ENCODE data around the gene TRIM10. TPM values are rescaled to one million over a fixed set of nuclear protein-coding genes. Genes with fewer than 3 reads are reported as not detected.

The TRIM10 gene
- 0.09 TPM in 1 of 2 replicates, not detected in the other for total RNA-seq

GRCh38 chr6:30160785-30161531, at the start of gene TRIM10:
Gene TRIM10, minus strand, starts transcription at chr6:30161211. Its CDS starts 353 bp downstream, at chr6:30160858.
- intact Hi-C loops (cut with micrococcal nuclease) = no loop called here
- DNase-seq (ENCODE audit: low spot score) = no peak
- H3K27me3 Mint-ChIP-seq (ENCODE audit: low read depth) = no peaks in the 10 kb centered on the region
- no peak within 1 kb of the TSS for H3K4me3 Mint-ChIP-seq (ENCODE audit: low read depth)
- H3K9me3 Mint-ChIP-seq = no peaks in the 10 kb centered on the region
- H3K4me1 Mint-ChIP-seq (ENCODE audit: low read depth) = peaks cover 17% of the 10 kb centered on the region
- no peak within 1 kb of the TSS for H3K27ac Mint-ChIP-seq
- no peaks in the 10 kb centered on the region for H3K36me3 Mint-ChIP-seq (ENCODE audit: low read depth)

GRCh38 chr6:30207619-30208295, 46.7 kb upstream of the TRIM10 start:
- H3K27me3 Mint-ChIP-seq (ENCODE audit: low read depth) = no peaks in the 10 kb centered on the region
- no peak overlapping the region for H3K4me3 Mint-ChIP-seq (ENCODE audit: low read depth)
- no peaks in the 10 kb centered on the region for H3K9me3 Mint-ChIP-seq
- no peak for DNase-seq (ENCODE audit: low spot score)
- no peak overlapping the region for H3K27ac Mint-ChIP-seq
- peaks cover 49% of the 10 kb centered on the region for H3K4me1 Mint-ChIP-seq (ENCODE audit: low read depth)
- H3K36me3 Mint-ChIP-seq (ENCODE audit: low read depth) = peaks cover 53% of the 10 kb centered on the region
- intact Hi-C loops (cut with micrococcal nuclease) = no loop called here

DNA sequence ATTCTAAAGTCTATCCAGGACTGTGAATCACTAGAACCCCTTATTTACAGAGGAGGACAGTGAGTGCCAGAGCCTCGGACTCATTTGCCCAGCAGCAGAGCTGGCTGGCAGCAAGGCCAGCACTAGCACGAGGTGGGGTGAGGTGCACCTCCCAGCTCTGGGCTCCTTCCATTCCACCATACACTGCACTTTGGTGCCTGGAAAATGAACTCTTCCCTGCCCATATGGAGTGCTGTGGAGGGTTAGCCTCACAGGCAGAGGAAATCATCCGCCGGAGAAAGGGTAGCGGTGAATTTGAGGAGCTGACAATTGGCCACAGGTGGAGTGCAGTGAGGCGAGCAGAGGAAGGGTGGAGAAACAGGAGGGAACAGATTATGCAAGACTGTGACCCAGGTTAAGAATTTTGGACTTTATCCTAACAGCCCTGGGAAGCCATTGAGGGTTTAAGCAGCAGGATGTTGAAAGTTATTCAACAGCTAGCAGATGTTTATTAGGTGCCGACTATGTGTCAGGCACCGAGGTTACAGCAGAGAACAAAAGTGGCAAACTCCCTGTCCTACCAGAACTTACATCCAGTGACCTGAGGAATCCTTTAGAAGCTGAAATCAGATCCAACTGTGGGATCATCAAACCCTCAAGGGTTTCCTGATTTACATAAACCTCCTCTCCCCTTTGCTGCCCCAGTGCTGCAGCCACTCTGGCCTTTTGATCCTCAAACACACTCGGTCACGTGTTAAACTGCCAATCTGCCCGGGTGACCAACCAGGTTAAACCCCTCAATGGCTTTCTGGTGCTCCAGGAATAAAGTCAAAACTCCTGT, 46.0 kb upstream of the TRIM10 start:
- H3K27ac Mint-ChIP-seq = no peak overlapping the region
- no peaks in the 10 kb centered on the region for H3K27me3 Mint-ChIP-seq (ENCODE audit: low read depth)
- H3K4me1 Mint-ChIP-seq (ENCODE audit: low read depth) = peaks cover 49% of the 10 kb centered on the region

DNA sequence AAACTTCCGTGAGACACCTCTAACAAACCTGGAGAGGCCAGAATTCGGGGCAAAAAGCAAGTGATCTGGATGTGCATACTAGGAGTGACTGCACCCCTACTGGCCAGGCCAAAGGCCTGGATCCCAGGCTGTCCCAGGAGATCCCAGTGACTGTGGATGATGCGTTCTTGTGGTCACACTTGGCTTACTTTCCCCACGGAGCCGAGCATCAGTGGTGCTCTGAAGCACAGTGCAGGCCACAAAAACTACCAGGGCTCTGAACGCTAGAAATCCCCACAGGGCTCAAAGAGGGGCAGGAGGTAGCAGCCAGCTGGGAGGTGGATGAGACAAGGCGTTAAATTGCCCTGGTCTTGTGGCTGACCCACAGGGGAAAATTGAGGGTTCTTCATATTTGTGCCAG, 45.1 kb upstream of the TRIM10 start:
- H3K4me3 Mint-ChIP-seq (ENCODE audit: low read depth) = no peak overlapping the region
- H3K27ac Mint-ChIP-seq = no peak overlapping the region
- intact Hi-C loops (cut with micrococcal nuclease) = no loop called here
- no peaks in the 10 kb centered on the region for H3K9me3 Mint-ChIP-seq
- peaks cover 43% of the 10 kb centered on the region for H3K4me1 Mint-ChIP-seq (ENCODE audit: low read depth)
- peaks cover 52% of the 10 kb centered on the region for H3K36me3 Mint-ChIP-seq (ENCODE audit: low read depth)
- H3K27me3 Mint-ChIP-seq (ENCODE audit: low read depth) = no peaks in the 10 kb centered on the region
- DNase-seq (ENCODE audit: low spot score) = no peak

More for the DNA sequence above, 46.0 kb upstream of the TRIM10 start:
- DNase-seq (ENCODE audit: low spot score) = no peak
- intact Hi-C loops (cut with micrococcal nuclease) = no loop called here
- Mint-ChIP-seq H3K4me3 (ENCODE audit: low read depth) (no peak overlapping the region), H3K9me3 (no peaks in the 10 kb centered on the region), H3K36me3 (ENCODE audit: low read depth) (peaks cover 55% of the 10 kb centered on the region)

GRCh38 chr6:30204116-30204515, 43.1 kb upstream of the TRIM10 start:
- peaks cover 35% of the 10 kb centered on the region for H3K4me1 Mint-ChIP-seq (ENCODE audit: low read depth)
- peaks cover 54% of the 10 kb centered on the region for H3K36me3 Mint-ChIP-seq (ENCODE audit: low read depth)

GRCh38 chr6:30202366-30202765, 41.4 kb upstream of the TRIM10 start:
- intact Hi-C loops (cut with micrococcal nuclease) = no loop called here
- Mint-ChIP-seq H3K36me3 (ENCODE audit: low read depth) (peaks cover 54% of the 10 kb centered on the region), H3K9me3 (no peaks in the 10 kb centered on the region), H3K27me3 (ENCODE audit: low read depth) (no peaks in the 10 kb centered on the region), H3K27ac (no peak overlapping the region), H3K4me3 (ENCODE audit: low read depth) (no peak overlapping the region), H3K4me1 (ENCODE audit: low read depth) (peaks cover 20% of the 10 kb centered on the region)
- DNase-seq (ENCODE audit: low spot score) = no peak

More at GRCh38 chr6:30204116-30204515, 43.1 kb upstream of the TRIM10 start:
- no peak overlapping the region for H3K4me3 Mint-ChIP-seq (ENCODE audit: low read depth)
- no peak overlapping the region for H3K27ac Mint-ChIP-seq
- intact Hi-C loops (cut with micrococcal nuclease) = no loop called here
- no peak for DNase-seq (ENCODE audit: low spot score)
- H3K27me3 Mint-ChIP-seq (ENCODE audit: low read depth) = no peaks in the 10 kb centered on the region
- no peaks in the 10 kb centered on the region for H3K9me3 Mint-ChIP-seq

GRCh38 chr6:30200551-30201281, 39.7 kb upstream of the TRIM10 start:
- peaks cover 61% of the 10 kb centered on the region for H3K36me3 Mint-ChIP-seq (ENCODE audit: low read depth)
- intact Hi-C loops (cut with micrococcal nuclease) = no loop called here
- H3K4me1 Mint-ChIP-seq (ENCODE audit: low read depth) = peaks cover 17% of the 10 kb centered on the region
- no peaks in the 10 kb centered on the region for H3K27me3 Mint-ChIP-seq (ENCODE audit: low read depth)
- peak overlapping the region; percentile 46 for H3K27ac Mint-ChIP-seq
- no peak for DNase-seq (ENCODE audit: low spot score)
- H3K9me3 Mint-ChIP-seq = no peaks in the 10 kb centered on the region
- H3K4me3 Mint-ChIP-seq (ENCODE audit: low read depth) = no peak overlapping the region

DNA sequence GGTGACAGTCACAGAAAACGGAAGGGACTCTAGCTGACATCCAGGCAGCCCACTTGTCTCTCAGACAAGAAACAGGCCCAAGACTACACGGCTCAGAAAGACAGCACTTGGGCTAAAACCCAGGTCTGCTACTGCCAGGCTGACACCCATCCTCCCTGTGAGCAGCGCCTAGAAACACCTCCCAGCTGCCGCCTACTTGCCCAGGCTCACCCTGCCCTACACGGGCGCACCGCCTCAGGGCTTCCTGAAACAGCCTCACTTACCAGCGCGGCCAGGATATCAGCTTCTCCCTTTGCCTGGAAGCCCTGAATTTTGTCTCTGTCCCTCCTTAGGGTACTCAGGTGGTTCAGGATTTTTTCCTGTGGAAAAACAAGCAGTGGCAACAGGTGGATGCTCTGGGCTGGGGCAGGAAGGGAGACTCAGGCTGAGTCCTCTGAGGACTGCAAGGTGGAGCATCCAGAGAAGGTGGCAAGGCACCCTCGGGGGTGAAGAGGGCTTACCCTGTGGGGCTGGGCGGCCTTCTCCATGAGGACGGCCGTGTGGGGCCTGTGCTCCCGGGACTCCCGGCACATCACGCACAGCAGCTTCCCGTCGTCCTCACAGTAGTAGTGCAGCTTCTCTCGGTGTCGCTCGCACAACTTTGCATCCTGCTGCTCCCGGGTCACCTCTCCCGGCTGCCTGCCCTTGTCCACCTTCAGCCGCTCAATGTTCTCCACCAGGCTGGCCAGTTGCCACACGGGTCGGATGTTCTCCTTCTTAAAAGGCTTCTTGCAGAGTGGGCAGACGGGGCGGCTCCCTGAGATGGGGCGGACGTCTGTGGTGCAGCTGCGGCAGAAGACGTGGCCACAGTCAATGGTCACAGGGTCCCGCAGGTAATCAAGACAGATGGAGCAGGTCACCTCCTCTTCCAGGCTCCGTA, 37.4 kb upstream of the TRIM10 start:
- H3K4me1 Mint-ChIP-seq (ENCODE audit: low read depth) = peaks cover 12% of the 10 kb centered on the region
- H3K4me3 Mint-ChIP-seq (ENCODE audit: low read depth) = no peak overlapping the region
- H3K36me3 Mint-ChIP-seq (ENCODE audit: low read depth) = peaks cover 72% of the 10 kb centered on the region
- no peaks in the 10 kb centered on the region for H3K27me3 Mint-ChIP-seq (ENCODE audit: low read depth)
- H3K27ac Mint-ChIP-seq = no peak overlapping the region
- intact Hi-C loops (cut with micrococcal nuclease) = no loop called here
- no peak for DNase-seq (ENCODE audit: low spot score)
- H3K9me3 Mint-ChIP-seq = no peaks in the 10 kb centered on the region

GRCh38 chr6:30196376-30196775, 35.4 kb upstream of the TRIM10 start:
- Mint-ChIP-seq H3K9me3 (no peaks in the 10 kb centered on the region), H3K36me3 (ENCODE audit: low read depth) (peaks cover 76% of the 10 kb centered on the region), H3K4me3 (ENCODE audit: low read depth) (no peak overlapping the region), H3K27me3 (ENCODE audit: low read depth) (no peaks in the 10 kb centered on the region), H3K4me1 (ENCODE audit: low read depth) (peaks cover 4% of the 10 kb centered on the region), H3K27ac (no peak overlapping the region)
- no peak for DNase-seq (ENCODE audit: low spot score)
- intact Hi-C loops (cut with micrococcal nuclease) = no loop called here

GRCh38 chr6:30195951-30196350, 34.9 kb upstream of the TRIM10 start:
- intact Hi-C loops (cut with micrococcal nuclease) = no loop called here
- Mint-ChIP-seq H3K36me3 (ENCODE audit: low read depth) (peaks cover 77% of the 10 kb centered on the region), H3K27ac (no peak overlapping the region), H3K4me1 (ENCODE audit: low read depth) (peaks cover 4% of the 10 kb centered on the region), H3K9me3 (no peaks in the 10 kb centered on the region), H3K4me3 (ENCODE audit: low read depth) (no peak overlapping the region), H3K27me3 (ENCODE audit: low read depth) (no peaks in the 10 kb centered on the region)
- no peak for DNase-seq (ENCODE audit: low spot score)

GRCh38 chr6:30194797-30195690, 34.0 kb upstream of the TRIM10 start:
- Mint-ChIP-seq H3K4me1 (ENCODE audit: low read depth) (no peaks in the 10 kb centered on the region), H3K9me3 (no peaks in the 10 kb centered on the region), H3K27ac (no peak overlapping the region), H3K27me3 (ENCODE audit: low read depth) (no peaks in the 10 kb centered on the region), H3K4me3 (ENCODE audit: low read depth) (no peak overlapping the region), H3K36me3 (ENCODE audit: low read depth) (peaks cover 79% of the 10 kb centered on the region)
- DNase-seq (ENCODE audit: low spot score) = no peak
- intact Hi-C loops (cut with micrococcal nuclease) = no loop called here

Data from activated T-helper 2 cell treated with anti-CD3 and anti-CD28 coated beads, Interferon-gamma antibody, Interleukin-2, Interleukin-4, amounts not matched to agents 10 μg/mL and 5 μg/mL and 100 μg/mL, durations not matched to agents 14 hours and 24 hours and 36 hours (primary cell).